Activated naive CD8-positive, alpha-beta T cell treated with anti-CD3 and anti-CD28 coated beads for 36 hours (primary cell): Measurements from ENCODE around the gene CLIP4. TPM values are rescaled to one million over a fixed set of nuclear protein-coding genes. Genes with fewer than 3 reads are reported as not detected.
A peak's percentile ranks its signal among the peaks of the same experiment; 100 is the strongest.

Experiments
- DNase-seq: peaks from one replicate; pipeline ENCODE4 v3.0.0; 2021
- H3K27ac Mint-ChIP-seq: one replicate; pipeline ENCODE4 v1.8.0; 2022; ENCODE audit warnings: mild to moderate bottlenecking, moderate library complexity, mixed read lengths
- H3K27me3 Mint-ChIP-seq: one replicate; pipeline ENCODE4 v1.8.0; 2022; ENCODE audit warnings: mild to moderate bottlenecking, mixed read lengths
- H3K36me3 Mint-ChIP-seq: one replicate; pipeline ENCODE4 v1.8.0; 2021; ENCODE audit warnings: mild to moderate bottlenecking, mixed read lengths
- H3K4me1 Mint-ChIP-seq: one replicate; pipeline ENCODE4 v1.8.0; 2021; ENCODE audit warnings: mixed read lengths
- H3K4me3 Mint-ChIP-seq: one replicate; pipeline ENCODE4 v1.8.0; 2022; ENCODE audit warnings: mild to moderate bottlenecking, moderate library complexity, mixed read lengths
- H3K9me3 Mint-ChIP-seq: one replicate; pipeline ENCODE4 v1.8.0; 2022; ENCODE audit warnings: mixed read lengths
- total RNA-seq, 2 experiments: library from RNA; stranded (reverse); gene quantifications; one replicate each; pipeline ENCODE4 v1.2.3, GENCODE V29; 2021

The CLIP4 gene
- total RNA-seq = 10 to 100 TPM; 15.8 to 18.7 TPM

GRCh38 chr2:29114946-29115609 is at the start of gene CLIP4:
TSS of gene CLIP4 (plus strand) at chr2:29115415. CDS start at chr2:29121389, 5,974 bp downstream.
- peaks cover 38% of the 10 kb centered on the region for H3K4me1 Mint-ChIP-seq

DNA sequence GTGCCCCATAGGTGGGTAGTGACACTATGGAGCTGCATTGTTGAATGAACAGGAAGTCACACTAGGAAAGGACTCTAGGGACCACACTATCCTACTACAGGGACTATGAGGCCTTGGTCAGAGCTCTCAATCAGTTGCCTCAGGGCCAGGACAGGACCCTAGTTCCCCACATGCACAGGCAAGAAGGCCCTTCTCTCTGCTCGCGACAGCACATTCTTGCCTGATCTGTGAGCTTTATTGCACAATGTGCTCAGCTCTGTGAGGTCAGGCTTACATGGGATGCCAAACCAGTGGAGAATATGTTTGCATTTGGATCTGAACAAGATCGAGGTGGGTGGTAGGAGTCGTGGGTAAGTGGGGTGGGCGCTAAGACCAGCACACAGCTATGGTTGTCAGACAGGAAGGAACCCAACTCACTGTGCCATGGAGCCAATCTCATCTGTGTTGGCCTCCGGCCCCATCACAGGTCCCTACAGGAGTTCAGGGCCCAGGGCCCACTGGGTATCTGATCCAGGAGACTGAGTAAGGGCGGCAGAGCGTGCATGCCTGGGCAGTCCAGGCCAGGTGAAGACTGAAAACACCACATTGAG is 48.8 kb upstream of the CLIP4 start:
- Mint-ChIP-seq H3K36me3 (no peaks in the 10 kb centered on the region), H3K9me3 (no peaks in the 10 kb centered on the region), H3K27me3 (no peaks in the 10 kb centered on the region), H3K4me1 (no peaks in the 10 kb centered on the region), H3K27ac (no peak overlapping the region), H3K4me3 (no peak overlapping the region)
- no peak for DNase-seq

More at GRCh38 chr2:29114946-29115609, at the start of gene CLIP4:
- H3K9me3 Mint-ChIP-seq = no peaks in the 10 kb centered on the region
- peak within 1 kb of the TSS; percentile 89 for H3K27ac Mint-ChIP-seq
- H3K36me3 Mint-ChIP-seq = peaks cover 4% of the 10 kb centered on the region
- H3K4me3 Mint-ChIP-seq = peak within 1 kb of the TSS; percentile 91
- peak; percentile 86 for DNase-seq
- H3K27me3 Mint-ChIP-seq = no peaks in the 10 kb centered on the region

GRCh38 chr2:29066997-29067605 is 48.1 kb upstream of the CLIP4 start:
- Mint-ChIP-seq H3K4me3 (no peak overlapping the region), H3K27me3 (no peaks in the 10 kb centered on the region), H3K9me3 (no peaks in the 10 kb centered on the region), H3K36me3 (no peaks in the 10 kb centered on the region), H3K4me1 (no peaks in the 10 kb centered on the region), H3K27ac (no peak overlapping the region)
- no peak for DNase-seq

- Mint-ChIP-seq H3K4me1 (no peaks in the 10 kb centered on the region), H3K4me3 (no peak overlapping the region), H3K27me3 (no peaks in the 10 kb centered on the region), H3K9me3 (no peaks in the 10 kb centered on the region), H3K27ac (no peak overlapping the region), H3K36me3 (no peaks in the 10 kb centered on the region)
- no peak for DNase-seq
Measured at GRCh38 chr2:29068513-29068912, 46.7 kb upstream of the CLIP4 start.

DNA sequence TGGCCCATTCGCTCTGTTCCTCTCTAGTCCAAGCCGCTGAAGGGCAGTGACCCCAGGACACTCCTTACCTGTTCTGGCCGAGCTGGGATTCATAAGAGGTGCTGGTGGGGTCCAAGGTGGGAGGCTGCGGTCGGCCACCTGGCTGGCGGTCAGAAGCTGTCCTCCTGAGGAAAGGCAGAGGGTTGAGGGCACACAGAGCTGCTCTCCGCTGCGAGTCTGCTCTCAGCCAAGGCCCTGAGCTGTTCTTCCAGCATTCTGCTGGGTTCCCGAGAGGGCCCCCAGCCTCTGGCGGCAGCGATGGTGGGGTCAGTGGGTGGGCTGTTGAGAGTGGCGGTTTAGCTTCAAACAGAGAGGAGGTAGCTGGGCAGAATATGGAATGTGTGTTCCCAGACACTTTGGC is 44.7 kb upstream of the CLIP4 start:
- Mint-ChIP-seq H3K4me3 (no peak overlapping the region), H3K36me3 (no peaks in the 10 kb centered on the region)

GRCh38 chr2:29071032-29071975 is 43.9 kb upstream of the CLIP4 start:
- no peak overlapping the region for H3K4me3 Mint-ChIP-seq
- H3K27me3 Mint-ChIP-seq = no peaks in the 10 kb centered on the region
- H3K27ac Mint-ChIP-seq = no peak overlapping the region
- no peaks in the 10 kb centered on the region for H3K36me3 Mint-ChIP-seq
- no peaks in the 10 kb centered on the region for H3K4me1 Mint-ChIP-seq
- no peak for DNase-seq
- H3K9me3 Mint-ChIP-seq = no peaks in the 10 kb centered on the region

More for the DNA sequence above, 44.7 kb upstream of the CLIP4 start:
- H3K4me1 Mint-ChIP-seq = no peaks in the 10 kb centered on the region
- H3K27me3 Mint-ChIP-seq = no peaks in the 10 kb centered on the region
- no peak for DNase-seq
- H3K9me3 Mint-ChIP-seq = no peaks in the 10 kb centered on the region
- no peak overlapping the region for H3K27ac Mint-ChIP-seq

DNA sequence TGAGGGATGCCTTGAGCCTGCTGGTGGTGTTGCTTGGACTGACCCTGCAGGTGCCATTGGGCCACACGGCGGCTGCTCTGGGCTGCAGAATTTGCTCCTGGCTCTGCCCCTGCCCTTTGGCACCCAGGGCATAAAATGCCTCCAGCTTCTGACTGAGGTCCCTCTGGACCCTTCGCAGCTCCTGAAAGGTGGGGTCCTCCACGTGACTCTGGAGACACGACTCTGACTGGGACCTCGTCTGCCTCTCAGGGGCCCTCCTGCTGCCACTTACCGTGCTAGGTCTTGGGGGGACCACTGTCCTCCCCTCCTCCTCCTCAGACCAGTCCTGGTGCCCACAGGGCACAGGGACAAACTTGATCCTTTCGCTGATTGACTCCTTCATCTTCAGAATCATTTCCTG is 43.0 kb upstream of the CLIP4 start:
- no peaks in the 10 kb centered on the region for H3K9me3 Mint-ChIP-seq
- H3K4me3 Mint-ChIP-seq = no peak overlapping the region
- no peak overlapping the region for H3K27ac Mint-ChIP-seq

GRCh38 chr2:29072971-29073725 is 42.1 kb upstream of the CLIP4 start:
- peaks cover 2% of the 10 kb centered on the region for H3K9me3 Mint-ChIP-seq
- DNase-seq = no peak
- H3K36me3 Mint-ChIP-seq = no peaks in the 10 kb centered on the region
- no peaks in the 10 kb centered on the region for H3K4me1 Mint-ChIP-seq
- H3K27me3 Mint-ChIP-seq = no peaks in the 10 kb centered on the region
- no peak overlapping the region for H3K4me3 Mint-ChIP-seq
- no peak overlapping the region for H3K27ac Mint-ChIP-seq

More for the DNA sequence above, 43.0 kb upstream of the CLIP4 start:
- no peak for DNase-seq
- no peaks in the 10 kb centered on the region for H3K27me3 Mint-ChIP-seq
- H3K36me3 Mint-ChIP-seq = no peaks in the 10 kb centered on the region
- no peaks in the 10 kb centered on the region for H3K4me1 Mint-ChIP-seq

- Mint-ChIP-seq H3K27me3 (no peaks in the 10 kb centered on the region), H3K4me3 (no peak overlapping the region), H3K36me3 (no peaks in the 10 kb centered on the region), H3K27ac (no peak overlapping the region), H3K4me1 (no peaks in the 10 kb centered on the region), H3K9me3 (peaks cover 2% of the 10 kb centered on the region)
- no peak for DNase-seq
Measured at GRCh38 chr2:29073933-29074332, 41.3 kb upstream of the CLIP4 start.

DNA sequence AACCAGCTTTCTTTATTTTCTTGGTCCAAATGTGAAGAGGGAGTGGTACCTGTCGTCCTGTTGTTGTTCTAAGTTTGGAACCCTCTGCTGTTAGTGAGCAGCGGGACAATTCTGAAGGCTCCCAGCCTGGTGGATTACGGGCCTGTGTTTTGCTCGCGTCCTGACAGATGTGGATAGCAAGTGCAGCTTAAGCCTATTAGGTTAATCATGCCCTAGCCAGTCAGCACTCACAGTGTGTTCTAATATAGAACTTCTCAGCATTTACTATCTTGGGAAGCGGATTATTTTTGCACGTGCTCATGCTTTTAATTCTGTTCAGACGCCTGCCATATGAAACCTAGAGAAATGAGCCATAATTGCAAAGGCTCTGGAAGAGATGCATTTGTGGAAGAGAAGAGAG is 40.8 kb upstream of the CLIP4 start, which contains the start of gene PCARE:
PCARE (minus strand) TSS at position 113 of the 400 bp plus-strand sequence. CDS start 262 bp downstream, outside the sequence.
- no peak within 1 kb of the TSS for H3K4me3 Mint-ChIP-seq
- H3K9me3 Mint-ChIP-seq = peaks cover 2% of the 10 kb centered on the region
- H3K4me1 Mint-ChIP-seq = no peaks in the 10 kb centered on the region
- DNase-seq = no peak
- H3K36me3 Mint-ChIP-seq = no peaks in the 10 kb centered on the region
- no peak within 1 kb of the TSS for H3K27ac Mint-ChIP-seq
- no peaks in the 10 kb centered on the region for H3K27me3 Mint-ChIP-seq

GRCh38 chr2:29075894-29076705 is 39.1 kb upstream of the CLIP4 start:
- Mint-ChIP-seq H3K27ac (no peak overlapping the region), H3K36me3 (no peaks in the 10 kb centered on the region), H3K4me3 (no peak overlapping the region), H3K27me3 (no peaks in the 10 kb centered on the region), H3K4me1 (no peaks in the 10 kb centered on the region), H3K9me3 (peaks cover 2% of the 10 kb centered on the region)
- DNase-seq = no peak

- DNase-seq = no peak
- Mint-ChIP-seq H3K9me3 (peaks cover 2% of the 10 kb centered on the region), H3K27ac (no peak overlapping the region), H3K4me3 (no peak overlapping the region), H3K36me3 (no peaks in the 10 kb centered on the region), H3K27me3 (no peaks in the 10 kb centered on the region), H3K4me1 (no peaks in the 10 kb centered on the region)
Measured at GRCh38 chr2:29079887-29080286, 35.3 kb upstream of the CLIP4 start.

GRCh38 chr2:29080886-29081743 is 34.1 kb upstream of the CLIP4 start:
- DNase-seq = no peak
- H3K9me3 Mint-ChIP-seq = peaks cover 2% of the 10 kb centered on the region

More at GRCh38 chr2:29080886-29081743, 34.1 kb upstream of the CLIP4 start:
- no peaks in the 10 kb centered on the region for H3K4me1 Mint-ChIP-seq
- H3K4me3 Mint-ChIP-seq = no peak overlapping the region
- H3K36me3 Mint-ChIP-seq = no peaks in the 10 kb centered on the region
- no peak overlapping the region for H3K27ac Mint-ChIP-seq
- H3K27me3 Mint-ChIP-seq = no peaks in the 10 kb centered on the region
